ENCODE results near the gene SNRPD2. TPM values are rescaled to one million over a fixed set of nuclear protein-coding genes. Genes with fewer than 3 reads are reported as not detected.
"Not testable (repeated sequence)": the region's sequence is repeated elsewhere in the genome, so short reads cannot be mapped to it uniquely, and the experiment has no call there.

The SNRPD2 gene
- 100 to 1,000 TPM; 505 to 519 TPM for total RNA-seq

DNA sequence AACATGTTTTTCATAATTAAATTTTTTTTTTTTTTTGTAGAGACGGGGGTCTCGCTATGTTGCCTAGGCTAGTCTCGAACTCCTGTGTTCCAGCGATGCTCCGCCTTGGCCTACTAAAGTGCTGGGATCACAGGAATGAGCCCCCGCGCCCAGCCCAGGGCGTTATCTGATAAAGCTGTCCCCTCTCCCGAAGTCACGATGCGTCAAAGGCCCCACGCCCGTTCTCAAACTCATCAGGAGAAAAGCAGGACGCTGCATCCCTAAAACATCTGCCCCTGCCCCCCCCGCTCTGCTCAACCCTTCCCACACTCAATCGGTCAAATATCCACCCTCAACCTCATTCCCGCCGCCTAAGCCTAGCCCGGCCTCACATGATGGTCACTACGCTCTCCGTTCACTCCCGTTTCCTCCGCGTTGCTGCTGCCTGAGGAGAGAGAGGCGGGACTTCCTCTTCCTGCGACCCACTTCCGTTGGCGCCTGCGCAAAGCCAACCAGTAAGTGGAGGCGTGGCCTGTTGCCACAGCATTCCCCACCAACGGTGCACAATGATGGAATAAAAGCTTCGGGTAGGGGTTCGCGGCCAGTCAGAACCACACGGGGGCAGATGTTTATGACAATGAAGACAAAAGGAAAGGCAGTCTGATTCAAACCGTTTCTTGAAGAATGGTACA is at the start of gene SNRPD2:
Gene SNRPD2, minus strand, starts transcription at position 438 of the 671 bp plus-strand sequence. Its CDS starts 65 bp downstream, at position 373.
- CTCF ChIA-PET = interaction anchor here (0.6 to 9.2 kb wide), 20 partner anchors 12 to 320 kb away, joined by 3 to 106 read pairs (median 4); partner anchors contain the start of genes EML2, FBXO46, FOXA3 and OPA3
- POLR2A ChIA-PET = interaction anchor here (0.6 to 4.8 kb wide), 21 partner anchors 9 to 223 kb away, joined by 3 to 31 read pairs (median 4); partner anchors contain the start of genes OPA3, SIX5 and SYMPK
- H3K27me3 Mint-ChIP-seq = no peaks in the 10 kb centered on the region
- peak; percentile 94 for DNase-seq
- peaks cover 37% of the 10 kb centered on the region for H3K36me3 Mint-ChIP-seq (ENCODE audit: low read depth)
- H3K9me3 Mint-ChIP-seq = no peaks in the 10 kb centered on the region
- peaks cover 28% of the 10 kb centered on the region for H3K4me1 Mint-ChIP-seq
- peak within 1 kb of the TSS; percentile 90 for H3K4me3 Mint-ChIP-seq
- H3K27ac Mint-ChIP-seq = peak within 1 kb of the TSS; percentile 89

DNA sequence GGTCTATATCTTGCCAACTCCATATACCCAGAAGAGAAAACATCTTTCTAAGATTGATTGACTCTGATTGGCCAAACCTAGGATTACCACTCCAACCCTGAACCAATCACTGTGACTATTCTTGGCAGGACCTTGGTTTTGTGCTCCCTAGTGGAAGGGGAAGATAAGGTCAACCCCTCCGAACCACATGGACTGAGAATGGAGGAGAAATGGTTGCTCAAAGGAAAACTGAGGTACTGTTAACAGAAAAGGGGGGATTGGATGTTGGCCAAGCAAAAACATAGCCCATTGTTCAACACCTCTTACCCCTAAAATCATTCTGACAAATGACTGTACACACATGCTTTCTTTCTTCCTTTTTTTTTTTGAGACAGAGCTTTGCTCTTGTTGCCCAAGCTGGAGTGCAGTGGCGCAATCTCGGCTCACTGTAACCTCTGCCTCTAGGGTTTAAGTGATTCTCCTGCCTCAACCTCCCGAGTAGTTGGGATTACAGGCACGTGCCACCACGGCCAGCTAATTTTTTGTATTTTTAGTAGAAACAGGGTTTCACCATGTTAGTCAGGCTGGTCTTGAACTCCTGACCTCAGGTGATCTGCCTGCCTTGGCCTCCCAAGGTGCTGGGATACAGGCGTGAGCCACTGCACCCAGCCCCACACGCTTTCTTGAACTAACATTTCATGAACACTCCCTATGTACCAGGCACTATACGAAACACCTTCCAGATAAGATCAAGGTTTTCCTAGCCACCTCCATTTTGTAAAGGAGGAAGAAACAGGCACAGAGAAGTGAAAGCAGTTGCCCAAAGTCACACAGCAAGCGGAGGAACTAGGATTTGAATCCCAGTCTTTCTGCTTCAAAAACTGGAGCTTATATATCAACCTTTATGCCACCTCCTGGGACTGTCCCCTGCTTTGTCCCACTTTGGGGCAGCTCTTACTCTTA is 48.0 kb upstream of the SNRPD2 start:
- peaks cover 10% of the 10 kb centered on the region for H3K27me3 Mint-ChIP-seq
- POLR2A ChIA-PET = interaction anchor here (0.9 kb wide), 1 partner anchor 9 kb away, joined by 3 read pairs; the partner anchor contains the start of gene FBXO46
- H3K4me3 Mint-ChIP-seq = no peak overlapping the region
- DNase-seq = no peak
- no peak overlapping the region for H3K27ac Mint-ChIP-seq
- no peaks in the 10 kb centered on the region for H3K9me3 Mint-ChIP-seq
- CTCF ChIA-PET = interaction anchor here (0.5 kb wide), 1 partner anchor 10 kb away, joined by 5 read pairs; no protein-coding TSS in a partner anchor
- no peaks in the 10 kb centered on the region for H3K36me3 Mint-ChIP-seq (ENCODE audit: low read depth)
- H3K4me1 Mint-ChIP-seq = no peaks in the 10 kb centered on the region

DNA sequence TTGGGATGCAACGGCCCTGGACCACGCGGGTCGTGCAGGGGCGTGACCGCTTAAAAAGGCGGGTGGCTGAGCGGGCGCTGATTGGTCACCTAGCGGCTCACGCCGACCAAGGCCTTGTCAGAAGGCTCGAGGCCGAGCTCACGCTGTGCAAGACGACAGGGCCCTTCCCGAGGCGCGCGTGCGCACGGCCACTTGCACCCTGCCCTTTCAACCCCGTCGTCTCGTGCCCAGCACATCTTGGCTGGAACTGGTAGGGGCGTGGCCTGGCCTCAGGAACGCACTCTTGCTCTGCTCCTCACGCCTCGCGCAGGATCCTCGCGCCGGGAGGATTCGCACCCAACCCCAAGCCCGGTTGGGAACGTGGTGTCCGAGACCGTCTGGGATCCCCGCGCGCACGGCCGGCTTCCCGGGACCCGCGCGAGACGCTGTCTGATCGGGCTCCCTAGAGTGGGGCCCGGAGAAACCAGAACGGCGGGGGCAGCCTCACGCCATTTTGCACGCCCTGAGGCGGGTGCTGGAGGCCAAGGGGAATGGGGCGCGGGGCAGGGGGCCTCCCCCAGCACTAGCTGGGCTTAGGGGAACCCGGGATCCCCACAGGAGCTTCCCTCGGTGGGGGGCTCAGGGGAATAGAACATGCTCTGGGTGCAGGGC is 41.5 kb upstream of the SNRPD2 start, which contains the start of gene MEIOSIN:
Gene MEIOSIN, plus strand, starts transcription at position 280 of the 651 bp plus-strand sequence. CDS start 1,938 bp downstream, outside the sequence.
- no peaks in the 10 kb centered on the region for H3K9me3 Mint-ChIP-seq
- no peak within 1 kb of the TSS for H3K4me3 Mint-ChIP-seq
- CTCF ChIA-PET = interaction anchor here (1.0 to 4.3 kb wide), 2 partner anchors 36 to 37 kb away, joined by 7 to 24 read pairs; partner anchors contain the start of gene SIX5
- POLR2A ChIA-PET = no interaction called here
- peaks cover 21% of the 10 kb centered on the region for H3K4me1 Mint-ChIP-seq
- no peaks in the 10 kb centered on the region for H3K27me3 Mint-ChIP-seq
- H3K36me3 Mint-ChIP-seq (ENCODE audit: low read depth) = peaks cover under 1% of the 10 kb centered on the region
- H3K27ac Mint-ChIP-seq = no peak within 1 kb of the TSS
- DNase-seq = no peak

DNA sequence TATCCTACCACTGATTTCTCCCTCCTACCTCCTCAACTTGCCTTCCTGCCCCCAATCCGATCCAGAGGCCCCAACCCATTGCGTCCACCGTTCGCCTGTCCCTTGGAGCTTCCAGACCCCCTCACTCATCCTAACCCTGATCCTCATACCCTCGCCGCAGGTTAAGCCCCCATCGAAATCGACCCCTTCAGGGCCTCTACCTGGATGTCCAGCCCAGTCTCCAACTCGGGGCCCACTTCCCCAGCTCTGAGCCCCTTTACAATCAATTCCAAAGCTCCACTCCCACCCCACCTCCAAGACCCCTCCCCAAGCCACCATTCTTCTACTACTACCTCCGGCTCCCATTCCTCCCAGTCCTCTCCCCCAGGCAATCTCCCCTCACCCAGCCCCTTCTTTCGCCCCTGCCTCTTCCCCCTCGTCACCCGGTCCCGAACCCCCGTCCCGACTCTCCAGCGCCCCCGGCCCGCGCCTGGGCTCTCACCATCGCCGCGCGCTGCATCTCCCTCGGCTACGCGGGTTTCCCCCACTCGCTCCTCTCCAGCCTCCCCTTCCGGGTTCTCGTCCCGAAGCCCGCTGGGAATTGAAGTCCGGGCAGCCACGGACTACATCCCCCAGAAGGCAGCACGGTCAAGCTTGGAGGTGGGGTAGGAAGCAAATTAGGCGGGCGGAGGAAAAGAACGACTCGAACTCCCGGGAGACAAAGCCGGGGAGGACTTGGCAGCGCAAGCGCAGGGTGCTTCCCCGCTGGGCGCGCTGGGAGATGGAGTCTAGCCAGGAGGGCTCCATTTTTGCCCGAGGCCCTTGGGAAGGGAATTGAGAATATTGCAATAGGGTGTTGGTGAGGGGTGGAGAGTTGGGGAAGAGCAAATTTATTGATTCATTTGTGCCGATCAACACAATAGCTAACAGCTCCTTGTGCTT is 38.9 kb upstream of the SNRPD2 start, which contains the start of gene FBXO46:
Gene FBXO46, minus strand, starts transcription at position 529 of the 921 bp plus-strand sequence. CDS start 17,401 bp downstream, outside the sequence.
- CTCF ChIA-PET = interaction anchor here (1.0 to 4.3 kb wide), 9 partner anchors 10 to 133 kb away, joined by 3 to 24 read pairs (median 9); partner anchors contain the start of genes DMWD, FOXA3, QPCTL and SIX5
- Mint-ChIP-seq H3K27ac (peak within 1 kb of the TSS; percentile 79), H3K36me3 (ENCODE audit: low read depth) (peaks cover 3% of the 10 kb centered on the region), H3K9me3 (no peaks in the 10 kb centered on the region), H3K27me3 (no peaks in the 10 kb centered on the region), H3K4me3 (peak within 1 kb of the TSS; percentile 94), H3K4me1 (peaks cover 34% of the 10 kb centered on the region)
- POLR2A ChIA-PET = interaction anchor here (0.6 to 3.2 kb wide), 13 partner anchors 10 to 263 kb away, joined by 3 to 27 read pairs (median 3); partner anchors contain the start of genes QPCTL and SIX5
- peak; percentile 97 for DNase-seq

DNA sequence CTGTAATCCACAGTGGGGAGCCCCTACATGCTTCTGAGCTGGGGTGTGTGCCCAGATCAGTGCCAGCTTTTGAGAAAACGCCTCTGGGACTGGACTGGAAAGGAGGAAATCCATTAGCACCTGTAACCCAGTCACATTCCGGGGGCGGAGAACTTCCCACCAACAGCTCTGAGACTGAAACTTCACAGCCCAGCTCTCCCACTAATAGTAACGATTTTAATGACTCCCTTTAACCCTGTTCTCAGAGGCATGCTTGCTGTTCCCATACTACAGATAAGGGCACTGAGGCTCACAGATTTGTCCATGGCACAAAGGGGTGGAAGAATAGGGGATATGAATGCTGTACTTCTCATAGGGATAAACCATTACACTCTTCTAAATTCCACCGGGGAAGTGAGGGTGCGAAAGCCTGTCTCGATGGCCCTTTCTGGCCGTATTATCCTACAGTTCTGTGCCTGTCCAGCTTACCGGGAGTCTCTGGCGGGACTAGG is 38.1 kb upstream of the SNRPD2 start:
- peak overlapping the region; percentile 79 for H3K27ac Mint-ChIP-seq
- ChIA-PET POLR2A (interaction anchor here (1.0 to 3.2 kb wide), 10 partner anchors 9 to 134 kb away, joined by 3 to 27 read pairs (median 3); partner anchors contain the start of genes DMWD, QPCTL and SIX5), CTCF (interaction anchor here (1.5 to 4.3 kb wide), 5 partner anchors 10 to 87 kb away, joined by 9 to 24 read pairs (median 14); partner anchors contain the start of genes QPCTL, SIX5 and SNRPD2)
- peaks cover 34% of the 10 kb centered on the region for H3K4me1 Mint-ChIP-seq
- peaks cover 3% of the 10 kb centered on the region for H3K36me3 Mint-ChIP-seq (ENCODE audit: low read depth)
- no peak for DNase-seq
- H3K27me3 Mint-ChIP-seq = no peaks in the 10 kb centered on the region
- H3K4me3 Mint-ChIP-seq = peak overlapping the region; percentile 94
- no peaks in the 10 kb centered on the region for H3K9me3 Mint-ChIP-seq

DNA sequence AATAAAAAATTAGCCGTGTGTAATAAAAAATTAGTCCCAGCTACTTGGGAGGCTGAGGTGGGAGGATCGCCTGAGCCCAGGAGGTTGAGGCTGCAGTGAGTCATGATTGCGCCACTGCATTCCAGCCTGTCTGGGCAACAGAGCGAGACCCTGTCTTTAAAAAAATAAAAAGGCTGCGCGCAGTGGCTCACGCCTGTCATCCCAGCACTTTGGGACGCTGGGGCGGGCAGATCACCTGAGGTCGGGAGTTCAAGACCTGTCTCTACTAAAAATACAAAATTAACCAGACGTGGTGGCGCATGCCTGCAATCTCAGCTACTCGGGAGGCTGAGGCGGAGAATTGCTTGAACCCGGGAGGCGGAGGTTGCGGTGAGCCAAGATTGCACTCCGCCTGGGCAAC is 36.9 kb upstream of the SNRPD2 start:
- H3K36me3 Mint-ChIP-seq (ENCODE audit: low read depth); CTCF ChIA-PET; H3K27ac Mint-ChIP-seq; H3K27me3 Mint-ChIP-seq; H3K9me3 Mint-ChIP-seq; POLR2A ChIA-PET; DNase-seq; H3K4me3 Mint-ChIP-seq: not testable (repeated sequence)
- H3K4me1 Mint-ChIP-seq = peaks cover 38% of the 10 kb centered on the region

DNA sequence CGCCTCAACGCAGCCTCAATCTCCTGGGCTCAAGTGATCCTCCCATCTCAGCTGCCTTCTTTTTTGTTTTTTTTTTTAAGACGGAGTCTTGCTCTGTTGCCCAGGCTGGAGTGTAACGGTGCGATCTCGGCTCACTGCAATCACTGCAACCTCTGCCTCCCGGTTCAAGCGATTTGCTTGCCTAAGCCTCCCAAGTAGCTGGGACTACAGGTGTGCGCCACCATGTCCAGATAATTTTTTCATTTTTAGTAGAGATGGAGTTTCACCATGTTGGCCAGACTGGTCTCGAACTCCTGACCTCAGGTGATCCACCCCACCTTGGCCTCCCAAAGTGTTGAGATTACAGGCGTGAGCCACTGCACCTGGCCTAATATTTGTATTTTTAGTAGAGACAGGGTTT is 28.3 kb upstream of the SNRPD2 start:
- Mint-ChIP-seq H3K4me1 (peaks cover 46% of the 10 kb centered on the region), H3K36me3 (ENCODE audit: low read depth) (peaks cover 32% of the 10 kb centered on the region)
- ChIA-PET CTCF (interaction anchor here (1.6 kb wide), 1 partner anchor 10 kb away, joined by 9 read pairs; the partner anchor contains the start of gene FBXO46), POLR2A (interaction anchor here (1.2 to 2.6 kb wide), 2 partner anchors 10 to 13 kb away, joined by 3 to 11 read pairs; partner anchors contain the start of gene FBXO46)
- H3K27ac Mint-ChIP-seq, DNase-seq, H3K9me3 Mint-ChIP-seq, H3K4me3 Mint-ChIP-seq, H3K27me3 Mint-ChIP-seq: not testable (repeated sequence)

DNA sequence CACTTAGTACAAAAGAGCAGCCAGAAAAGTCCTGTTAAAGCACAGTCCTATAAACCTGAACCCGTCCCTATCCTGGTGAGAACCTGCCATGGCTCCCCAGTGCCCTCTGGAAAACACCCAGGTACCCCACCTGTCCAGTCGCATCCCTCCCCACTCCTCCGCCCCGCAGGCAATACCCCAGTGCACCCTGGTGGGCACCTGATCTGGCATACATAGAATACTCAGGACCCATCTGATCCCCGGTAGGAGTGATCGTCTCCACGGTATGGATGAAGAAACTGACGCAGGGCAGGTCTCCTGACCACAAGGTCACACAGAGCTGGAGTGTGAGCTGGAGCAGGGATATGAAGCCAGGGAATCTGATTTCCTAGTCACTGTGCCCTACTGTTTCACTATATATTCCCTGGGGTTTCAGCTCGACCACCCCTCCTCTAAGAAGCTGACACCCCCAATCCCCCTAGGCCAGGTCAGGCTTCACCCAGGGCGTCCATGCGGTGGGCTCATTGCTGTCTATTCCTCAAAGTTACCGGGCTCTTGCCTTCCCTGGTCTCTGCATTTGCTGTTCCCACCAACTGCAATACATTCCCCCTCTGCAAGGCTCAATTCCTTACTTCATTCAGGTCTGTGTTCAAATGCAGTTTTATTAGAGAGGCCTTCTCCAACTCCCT is 26.4 kb upstream of the SNRPD2 start:
- peaks cover 31% of the 10 kb centered on the region for H3K36me3 Mint-ChIP-seq (ENCODE audit: low read depth)
- no peaks in the 10 kb centered on the region for H3K27me3 Mint-ChIP-seq
- peak overlapping the region; percentile 96 for H3K4me3 Mint-ChIP-seq
- CTCF ChIA-PET = interaction anchor here (0.6 to 4.6 kb wide), 8 partner anchors 7 to 210 kb away, joined by 3 to 70 read pairs (median 6); partner anchors contain the start of genes FBXO46, QPCTL, SIX5 and SNRPD2
- no peak for DNase-seq
- POLR2A ChIA-PET = interaction anchor here (1.1 to 4.4 kb wide), 11 partner anchors 8 to 185 kb away, joined by 3 to 31 read pairs (median 8); partner anchors contain the start of genes FBXO46, QPCTL, SIX5 and SNRPD2
- H3K9me3 Mint-ChIP-seq = no peaks in the 10 kb centered on the region
- peak overlapping the region; percentile 88 for H3K27ac Mint-ChIP-seq
- H3K4me1 Mint-ChIP-seq = peaks cover 47% of the 10 kb centered on the region

DNA sequence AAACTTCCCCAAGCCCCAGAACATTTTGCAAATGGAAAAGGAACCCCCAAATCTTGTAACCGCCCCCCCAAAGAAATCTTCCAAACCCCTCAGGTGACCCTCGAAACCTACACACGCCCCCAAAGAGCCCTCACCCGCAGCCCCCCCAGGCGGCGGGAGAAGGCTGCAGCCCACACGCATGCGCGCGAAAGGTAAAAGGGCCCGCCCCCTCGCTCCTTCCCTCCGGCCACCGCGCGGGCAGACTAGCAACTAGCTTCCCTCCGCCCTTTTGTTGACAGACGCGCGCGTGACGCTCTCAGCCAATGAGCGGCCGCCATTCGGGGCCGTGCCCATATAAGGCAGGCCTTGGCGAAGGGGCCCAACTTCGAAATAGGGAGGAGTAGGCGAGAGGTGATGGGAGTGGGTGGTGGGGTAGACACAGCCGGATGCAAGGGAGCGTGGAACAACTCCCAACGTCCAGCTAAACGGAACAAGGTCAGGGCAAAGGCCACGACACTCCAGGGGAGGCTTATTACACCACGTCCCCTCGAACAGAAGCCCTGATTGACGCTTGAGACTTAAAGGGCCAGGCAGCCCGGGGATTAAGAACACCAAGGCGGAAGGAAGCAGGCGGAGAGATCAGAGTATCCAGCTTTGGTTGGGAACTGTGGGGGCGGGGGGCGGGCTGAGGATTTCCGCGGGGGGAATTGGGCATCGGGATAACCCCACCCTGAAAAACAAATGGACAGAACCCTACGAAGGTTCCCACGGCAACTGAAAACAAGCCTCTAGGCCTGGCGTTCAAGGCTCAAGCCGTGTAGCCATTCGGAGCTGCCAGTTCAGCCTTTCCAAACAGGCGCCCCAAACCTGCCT is 25.6 kb upstream of the SNRPD2 start:
- DNase-seq = peak; percentile 99
- ChIA-PET CTCF (interaction anchor here (0.6 to 4.6 kb wide), 24 partner anchors 8 to 825 kb away, joined by 3 to 70 read pairs (median 4); partner anchors contain the start of genes FBXO46, QPCTL, SIX5 and SNRPD2), POLR2A (interaction anchor here (0.7 to 4.4 kb wide), 15 partner anchors 8 to 249 kb away, joined by 3 to 31 read pairs (median 4); partner anchors contain the start of genes FBXO46, FOSB, IRF2BP1 and QPCTL)
- peak overlapping the region; percentile 96 for H3K4me3 Mint-ChIP-seq
- H3K36me3 Mint-ChIP-seq (ENCODE audit: low read depth) = peaks cover 31% of the 10 kb centered on the region
- peak overlapping the region; percentile 88 for H3K27ac Mint-ChIP-seq
- H3K4me1 Mint-ChIP-seq = peaks cover 47% of the 10 kb centered on the region
- no peaks in the 10 kb centered on the region for H3K27me3 Mint-ChIP-seq
- H3K9me3 Mint-ChIP-seq = no peaks in the 10 kb centered on the region
